Measurements from ENCODE around the gene USP47.

USP47 gene

GRCh38 chr11:11836676-11837231, 5.0 kb upstream of the USP47 start:
- H3K4me3 ChIP-seq (ENCODE audit: low read depth, low read length) = no peak overlapping the region
- TF ChIP-seq CTCF (IDR thresholded peaks at IDR 0.05; ENCODE audit: low read depth, low read length) = no peak

DNA sequence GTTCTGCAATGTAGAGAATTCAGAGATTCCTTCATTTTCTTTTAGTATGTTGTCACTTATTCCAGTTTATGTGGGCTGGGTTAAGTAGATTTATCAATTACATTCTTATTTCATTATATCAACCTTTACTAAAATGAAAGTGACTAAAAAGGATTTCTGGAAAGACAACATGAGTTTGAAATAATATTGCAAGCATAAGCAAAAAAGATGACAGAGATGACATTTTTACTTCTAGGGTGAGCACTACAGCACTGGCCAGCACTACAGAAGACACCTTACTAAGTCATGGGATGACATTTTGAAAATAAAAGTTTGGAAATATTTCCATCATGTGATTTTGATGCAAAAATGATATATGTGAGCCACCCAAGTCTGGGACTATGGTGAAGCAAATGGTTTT, 2.1 kb upstream of the USP47 start:
- H3K4me3 ChIP-seq (ENCODE audit: low read depth, low read length) = no peak overlapping the region
- no peak for TF ChIP-seq CTCF (IDR thresholded peaks at IDR 0.05; ENCODE audit: low read depth, low read length)

DNA sequence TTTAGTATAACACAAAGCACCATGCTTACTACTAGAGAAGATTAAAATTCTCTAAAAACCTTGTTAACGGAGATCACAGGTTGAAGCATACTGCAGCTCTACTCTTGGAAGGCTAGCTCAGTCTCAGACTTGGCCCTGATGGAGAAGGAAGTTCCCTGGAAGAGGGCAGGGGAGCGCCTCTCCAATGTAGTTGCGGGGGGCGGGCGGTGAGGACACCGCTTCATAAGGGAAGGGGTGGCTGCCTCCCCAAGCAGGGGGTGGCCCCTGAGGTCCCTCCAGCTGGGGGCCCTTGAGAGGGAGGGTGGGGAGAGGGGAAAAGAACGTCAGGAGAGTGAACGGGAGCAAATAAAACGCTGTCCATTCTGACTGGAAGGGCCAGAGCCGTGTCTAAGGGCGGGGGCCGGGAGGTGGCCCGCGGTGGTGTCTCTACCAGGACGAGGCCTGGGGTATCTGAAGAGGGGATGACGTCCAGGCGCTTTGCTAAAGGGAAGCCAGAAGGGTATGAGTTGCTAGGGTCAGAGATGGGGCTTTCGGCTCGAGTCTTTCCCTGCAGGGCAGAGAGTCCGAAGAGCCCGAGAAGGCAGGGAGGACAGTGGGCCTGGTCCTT, 553 bp upstream of the USP47 start:
- H3K4me3 ChIP-seq (ENCODE audit: low read depth, low read length) = peak overlapping the region; percentile 77
- TF ChIP-seq CTCF (IDR thresholded peaks at IDR 0.05; ENCODE audit: low read depth, low read length) = no peak

GRCh38 chr11:11842421-11843008, 743 bp downstream of the USP47 start:
- peak overlapping the region; percentile 77 for H3K4me3 ChIP-seq (ENCODE audit: low read depth, low read length)

GRCh38 chr11:11843211-11843621, 1.4 kb downstream of the USP47 start:
- peak overlapping the region; percentile 77 for H3K4me3 ChIP-seq (ENCODE audit: low read depth, low read length)
- TF ChIP-seq CTCF (IDR thresholded peaks at IDR 0.05; ENCODE audit: low read depth, low read length) = no peak

More at GRCh38 chr11:11842421-11843008, 743 bp downstream of the USP47 start:
- TF ChIP-seq CTCF (IDR thresholded peaks at IDR 0.05; ENCODE audit: low read depth, low read length) = no peak

GRCh38 chr11:11843642-11844041, 1.9 kb downstream of the USP47 start:
- H3K4me3 ChIP-seq (ENCODE audit: low read depth, low read length) = peak overlapping the region; percentile 77
- no peak for TF ChIP-seq CTCF (IDR thresholded peaks at IDR 0.05; ENCODE audit: low read depth, low read length)

DNA sequence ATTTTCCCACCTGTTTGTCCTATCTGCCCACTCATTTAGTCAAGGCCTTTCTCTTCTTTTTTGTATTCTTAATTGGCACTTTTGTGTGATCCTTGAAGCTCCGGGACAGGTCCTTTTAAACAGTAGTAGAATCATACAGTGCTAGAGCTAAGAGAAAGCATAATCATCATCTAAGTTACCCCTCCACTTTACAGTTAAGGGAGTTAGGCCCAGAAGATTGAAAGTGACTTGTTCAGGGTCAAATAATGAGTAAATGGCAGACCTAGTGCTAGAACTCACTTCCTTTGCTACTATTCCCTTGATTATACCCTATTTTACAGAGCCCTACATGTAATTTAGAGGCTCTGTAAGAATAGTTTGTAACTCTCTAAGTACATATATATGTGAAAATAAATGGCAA, 2.5 kb downstream of the USP47 start:
- H3K4me3 ChIP-seq (ENCODE audit: low read depth, low read length) = peak overlapping the region; percentile 77
- TF ChIP-seq CTCF (IDR thresholded peaks at IDR 0.05; ENCODE audit: low read depth, low read length) = no peak

Data from WI38 (cell line).